Skin of body (tissue), 2 donors: ENCODE data around the gene FHIT. TPM values are rescaled to one million over a fixed set of nuclear protein-coding genes. Genes with fewer than 3 reads are reported as not detected.
"Not testable (repeated sequence)": the region's sequence is repeated elsewhere in the genome, so short reads cannot be mapped to it uniquely, and the experiment has no call there.

Source experiments
- DNase-seq: peaks from one replicate; lab custom pipeline; 2025; lab: John Stamatoyannopoulos, UW
- total RNA-seq: library from RNA; depleted of rRNA; stranded (reverse); fragments of >200 nt; gene quantifications from one replicate; pipeline ENCODE4 v1.2.3, GENCODE V29; 2014

Gene FHIT
- total RNA-seq, 1 donor from 2014 or later, result 8.9 TPM

DNA sequence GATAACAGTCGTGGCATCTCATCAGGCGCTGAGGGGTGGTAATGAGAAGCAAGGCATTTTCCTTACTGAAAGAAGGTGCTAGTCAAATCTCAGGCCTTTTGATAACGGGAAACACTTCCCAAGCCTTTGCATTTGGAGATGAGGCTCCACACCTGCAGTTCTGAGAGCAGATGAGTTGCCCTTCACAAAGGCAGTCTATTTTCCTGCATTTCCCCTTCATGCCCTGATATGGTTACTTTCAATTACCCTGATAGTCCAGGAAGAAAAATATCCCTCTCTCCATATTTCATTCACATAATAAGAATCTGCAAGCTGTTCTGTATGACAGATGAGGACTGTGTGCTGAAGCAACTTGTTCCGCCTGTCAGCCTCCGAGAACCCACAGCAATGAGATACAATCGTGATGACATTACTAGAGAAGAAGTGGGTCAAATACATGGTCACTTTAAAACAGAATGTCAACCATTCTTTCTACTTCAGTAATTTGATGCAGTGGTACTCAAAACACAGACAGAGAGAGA lies 25.0 kb downstream of the FHIT start:
- DNase-seq, result no peak

DNA sequence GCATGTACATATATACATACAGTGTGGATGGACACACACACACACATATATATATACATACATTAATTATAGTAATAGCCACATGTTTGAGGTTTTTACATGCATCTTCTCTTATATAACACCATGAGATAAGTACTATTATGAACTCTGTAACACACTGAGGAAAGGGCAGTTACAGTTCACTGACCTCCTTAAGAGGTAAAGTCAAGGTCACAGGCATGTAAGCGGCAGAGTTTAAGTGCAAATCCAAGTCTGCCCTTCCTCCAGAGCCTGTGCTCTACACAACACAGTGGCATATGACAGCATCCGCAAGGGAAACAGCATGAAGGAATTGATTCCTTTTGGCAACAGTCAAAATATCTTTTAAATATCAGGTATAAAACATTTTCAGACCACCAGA lies 26.4 kb downstream of the FHIT start:
- no peak for DNase-seq

- DNase-seq, result no peak
These were observed 27.8 kb downstream of the FHIT start for GRCh38 chr3:61223451-61223850.

DNA sequence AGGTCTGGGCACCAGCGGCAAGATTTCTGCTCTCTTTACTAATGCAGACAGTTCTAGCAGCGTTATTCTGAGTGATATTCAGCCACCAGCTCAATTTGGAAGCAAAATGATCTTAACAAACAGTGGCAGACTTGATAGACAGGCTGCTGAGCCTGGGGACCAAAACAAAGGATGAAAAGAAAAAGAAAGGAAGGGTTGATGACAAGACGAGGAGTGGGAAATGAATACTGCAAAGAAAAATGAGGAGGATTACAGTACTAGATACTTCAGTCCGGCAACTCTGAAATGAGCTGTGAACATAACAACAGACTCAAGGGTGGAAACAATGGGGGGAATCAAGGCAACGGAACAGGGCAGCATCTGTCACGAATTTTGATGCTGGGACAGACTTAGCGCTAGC lies 28.8 kb downstream of the FHIT start:
- no peak for DNase-seq

DNA sequence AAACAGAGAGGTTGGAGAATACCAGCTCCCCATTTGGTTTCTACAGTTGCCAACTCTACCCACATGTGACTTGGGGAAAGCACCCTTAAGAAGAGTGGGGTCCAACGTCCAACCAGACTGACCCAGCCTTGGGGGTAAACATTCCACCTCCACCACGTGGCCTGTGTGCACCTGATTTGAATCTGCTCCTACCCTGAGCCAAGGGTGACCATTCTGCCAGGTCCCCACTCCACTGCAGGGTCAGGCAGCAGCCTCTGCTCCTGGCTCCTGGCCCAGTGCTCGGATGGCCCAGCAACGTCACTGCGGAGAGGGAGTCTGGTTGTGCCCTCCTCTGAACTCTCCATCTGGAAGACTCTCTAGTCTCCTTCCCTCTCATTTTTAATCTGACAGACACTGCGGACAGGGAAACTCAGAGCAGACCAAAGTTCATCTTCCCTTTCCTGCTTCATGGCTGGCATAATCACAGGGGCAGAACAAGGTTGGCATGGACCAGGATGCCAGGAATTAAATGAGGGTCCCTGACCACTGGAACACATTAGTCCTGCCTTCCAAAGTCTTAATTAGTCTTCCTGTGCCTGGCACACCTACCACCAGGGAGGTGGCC lies 29.4 kb downstream of the FHIT start:
- DNase-seq, result no peak

DNA sequence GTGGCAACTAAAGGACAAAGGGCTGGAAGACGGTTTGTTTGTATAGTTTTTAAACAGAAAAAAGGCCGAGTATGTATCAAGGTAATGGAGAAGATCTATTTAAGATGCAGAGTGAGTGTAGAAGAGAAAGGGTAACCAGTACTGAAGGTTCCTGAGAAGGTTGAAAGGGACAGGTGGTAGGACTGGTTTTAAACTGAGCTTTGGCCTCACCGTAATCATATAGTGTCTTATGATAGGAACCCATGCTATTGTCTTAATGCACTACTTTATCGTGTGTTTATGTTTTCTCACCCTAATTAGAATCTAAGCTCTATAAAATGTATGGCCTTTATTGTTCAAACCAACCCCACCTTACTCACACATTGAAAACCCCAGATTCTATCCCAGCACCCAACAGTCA lies 32.7 kb downstream of the FHIT start:
- DNase-seq, result no peak

DNA sequence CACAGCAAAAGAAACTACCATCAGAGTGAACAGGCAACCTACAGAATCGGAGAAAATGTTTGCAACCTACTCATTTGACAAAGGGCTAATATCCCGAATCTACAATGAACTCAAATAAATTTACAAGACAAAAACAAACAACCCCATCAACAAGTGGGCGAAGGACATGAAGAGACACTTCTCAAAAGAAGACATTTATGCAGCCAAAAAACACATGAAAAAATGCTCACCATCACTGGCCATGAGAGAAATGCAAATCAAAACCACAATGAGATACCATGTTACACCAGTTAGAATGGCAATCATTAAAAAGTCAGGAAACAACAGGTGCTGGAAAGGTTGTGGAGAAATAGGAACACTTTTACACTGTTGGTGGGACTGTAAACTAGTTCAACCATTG lies 35.1 kb downstream of the FHIT start:
- DNase-seq, result not testable (repeated sequence)

DNA sequence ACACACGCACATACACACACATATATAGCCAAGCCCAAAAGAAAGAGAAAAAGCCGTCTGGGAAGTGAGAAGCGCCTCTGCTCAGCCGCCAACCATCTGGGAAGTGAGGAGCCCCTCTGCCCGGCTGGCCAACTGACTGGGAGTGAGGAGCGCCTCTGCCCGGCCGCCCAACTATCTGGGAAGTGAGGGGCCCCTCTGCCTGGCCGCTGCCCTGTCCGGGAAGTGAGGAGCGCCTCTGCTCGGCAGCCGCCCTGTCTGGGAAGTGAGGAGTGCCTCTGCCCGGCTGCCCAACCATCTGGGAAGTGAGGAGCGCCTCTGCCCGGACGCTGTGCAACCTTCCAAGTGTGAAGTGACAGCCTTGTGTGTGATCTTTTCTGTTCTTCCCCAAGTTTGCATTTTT lies 49.2 kb downstream of the FHIT start:
- DNase-seq, result no peak

DNA sequence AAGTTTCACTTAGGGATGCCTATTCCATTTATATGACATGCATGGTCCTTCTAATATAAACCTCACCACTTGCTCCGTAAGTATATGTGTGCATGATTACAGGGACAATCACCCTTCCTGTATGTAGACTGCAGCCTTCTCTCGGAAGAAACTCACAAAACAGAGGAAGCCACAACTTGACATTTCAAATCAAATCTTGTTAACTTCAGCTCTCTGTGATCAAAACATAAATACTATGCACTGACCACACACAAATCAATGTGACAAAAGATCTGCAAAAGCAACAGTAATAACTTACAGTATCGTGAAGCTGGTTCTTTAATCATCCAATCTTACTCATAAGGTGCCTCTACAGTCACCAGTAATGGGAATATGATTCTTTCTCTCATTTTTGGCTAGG lies 50.2 kb downstream of the FHIT start:
- no peak for DNase-seq

DNA sequence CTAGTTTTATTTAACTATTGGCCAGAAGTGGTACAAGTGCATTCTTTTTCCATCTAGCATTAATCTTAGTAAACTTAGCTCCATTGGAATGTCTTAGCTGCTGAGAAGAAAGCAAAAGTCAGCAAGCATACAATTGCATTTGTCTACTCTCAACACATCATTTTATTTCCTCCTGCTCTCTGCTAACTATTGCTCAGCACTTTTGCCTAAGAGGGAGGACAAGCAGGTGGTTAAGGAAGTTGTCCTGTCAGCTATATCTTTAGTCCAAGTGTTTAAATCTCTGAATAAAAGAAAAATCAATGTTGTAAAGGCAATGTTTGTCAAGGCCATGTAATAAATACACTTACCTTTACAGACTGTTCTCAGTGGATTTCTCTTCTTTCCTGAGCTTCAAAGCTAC lies 51.0 kb downstream of the FHIT start:
- DNase-seq, result no peak

GRCh38 chr3:61199843-61200242 lies 51.4 kb downstream of the FHIT start:
- no peak for DNase-seq

GRCh38 chr3:61194892-61195538 lies 56.2 kb downstream of the FHIT start:
- DNase-seq, result no peak

DNA sequence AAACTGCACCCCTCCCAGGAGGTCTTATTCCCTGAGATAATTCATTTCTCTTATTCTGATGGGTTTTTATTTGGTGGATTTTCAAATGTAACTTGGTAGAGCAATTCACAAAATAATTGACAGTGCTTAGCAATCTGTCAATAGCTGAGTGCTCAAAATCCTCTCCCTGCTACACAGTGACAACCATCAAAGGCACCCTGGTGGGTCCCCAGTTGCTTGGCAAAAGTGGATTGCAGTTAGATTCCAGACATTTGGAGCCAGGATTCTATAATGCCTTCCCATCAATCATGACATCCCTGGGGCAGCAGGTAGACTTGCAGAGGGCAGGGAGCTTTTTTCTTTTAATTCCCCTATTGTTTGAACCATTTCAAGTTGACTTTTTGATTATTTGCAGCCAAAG lies 59.0 kb downstream of the FHIT start:
- DNase-seq, result no peak

DNA sequence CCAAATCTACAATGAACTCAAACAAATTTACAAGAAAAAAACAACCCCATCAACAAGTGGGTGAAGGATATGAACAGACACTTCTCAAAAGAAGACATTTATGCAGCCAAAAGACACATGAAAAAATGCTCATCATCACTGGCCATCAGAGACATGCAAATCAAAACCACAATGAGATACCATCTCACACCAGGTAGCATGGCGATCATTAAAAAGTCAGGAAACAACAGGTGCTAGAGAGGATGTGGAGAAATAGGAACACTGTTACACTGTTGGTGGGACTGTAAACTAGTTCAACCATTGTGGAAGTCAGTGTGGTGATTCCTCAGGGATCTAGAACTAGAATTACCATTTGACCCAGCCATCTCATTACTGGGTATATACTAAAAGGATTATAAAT lies 61.0 kb downstream of the FHIT start:
- DNase-seq, result not testable (repeated sequence)

DNA sequence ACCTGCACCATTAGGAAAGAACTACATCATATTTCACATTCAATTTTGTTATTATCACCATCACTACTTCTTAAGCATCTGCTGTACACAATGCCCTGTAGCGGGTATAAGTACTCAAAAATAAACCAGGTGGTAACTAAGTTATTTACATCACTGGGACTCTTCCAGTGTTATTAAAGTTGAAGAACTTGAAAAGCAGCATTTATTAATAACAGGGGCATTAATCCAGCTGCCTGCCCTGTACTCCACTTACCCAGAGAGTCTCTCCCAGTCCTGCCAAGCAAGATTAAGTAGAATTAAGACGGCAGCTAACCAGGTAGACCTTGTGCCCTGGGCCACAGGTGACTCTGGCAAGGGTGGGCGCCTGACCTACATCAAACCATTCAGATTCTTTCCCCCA lies 65.2 kb downstream of the FHIT start:
- DNase-seq, result no peak

DNA sequence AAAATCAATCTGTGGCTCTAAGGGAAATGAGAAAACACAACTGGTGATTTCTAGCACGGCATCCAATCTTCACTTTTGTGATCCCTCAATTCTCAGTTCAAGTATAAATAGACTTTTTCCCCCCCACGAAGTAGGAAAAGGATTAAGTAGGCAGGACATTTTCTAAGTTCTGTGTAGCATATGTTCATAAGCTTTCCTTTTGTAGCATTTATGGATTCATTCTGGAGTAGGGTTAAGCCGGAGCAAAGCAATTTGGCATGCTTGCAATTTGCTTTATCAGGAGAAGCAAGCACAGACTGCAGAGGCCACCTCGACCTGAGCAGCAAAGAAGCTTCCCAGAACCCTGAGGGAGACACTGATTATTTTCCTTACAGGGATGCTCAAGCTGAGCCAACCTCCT lies 66.3 kb downstream of the FHIT start:
- DNase-seq, result no peak

DNA sequence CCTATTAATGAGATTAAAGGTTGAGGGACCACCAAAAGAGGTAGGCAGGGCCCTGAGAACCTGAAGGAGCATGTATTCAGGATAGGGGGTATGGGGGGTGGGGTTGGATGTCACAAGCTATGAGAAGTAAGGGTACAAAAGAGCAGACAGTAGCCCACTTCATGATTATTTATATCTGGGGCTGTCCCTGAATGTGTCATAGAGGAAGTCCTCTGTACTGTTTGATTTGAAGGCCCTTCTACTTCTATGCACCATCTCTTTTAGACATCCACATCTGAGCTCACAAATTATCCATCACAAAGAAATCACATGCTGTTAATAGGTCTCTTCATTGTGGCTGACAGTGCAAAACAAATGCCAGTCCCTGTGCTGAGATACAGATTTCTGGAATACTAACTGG lies 68.6 kb downstream of the FHIT start:
- no peak for DNase-seq

DNA sequence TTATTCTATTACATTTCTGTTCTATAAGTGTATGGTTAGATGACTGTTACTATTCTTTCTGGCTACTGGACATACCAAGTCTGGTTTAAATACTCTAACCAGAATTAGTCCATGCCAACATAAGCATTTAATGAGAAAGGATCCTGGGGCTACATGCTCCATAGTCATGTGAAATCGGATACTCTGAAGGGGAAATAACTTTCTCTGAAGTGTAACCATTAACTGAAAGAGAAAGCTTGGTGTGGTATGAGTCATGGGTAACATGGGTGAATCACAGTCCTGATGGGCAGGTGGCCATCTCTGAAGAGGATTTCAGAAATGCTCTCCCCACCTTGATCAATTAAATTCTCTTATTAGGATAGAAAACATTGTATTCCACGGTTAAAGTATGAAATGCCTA lies 69.4 kb downstream of the FHIT start:
- no peak for DNase-seq

DNA sequence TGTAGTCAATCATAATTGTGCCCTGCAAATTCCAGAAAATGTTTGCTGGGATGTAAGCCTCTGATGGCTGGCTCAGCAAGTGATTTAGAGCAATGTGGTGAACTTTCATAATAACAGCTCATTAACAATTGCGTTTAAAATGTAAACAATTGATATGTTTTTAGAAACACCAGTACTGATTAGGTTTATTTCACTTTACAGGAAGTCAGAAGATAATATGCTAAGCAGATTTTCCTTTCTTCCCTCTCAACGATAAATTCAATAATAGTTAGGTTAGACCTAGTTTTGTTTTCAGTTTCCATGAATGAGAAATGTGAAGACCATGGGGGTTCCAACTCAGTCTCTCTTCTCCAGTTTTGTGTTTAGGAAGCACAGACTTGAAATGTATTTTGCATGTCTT lies 71.0 kb downstream of the FHIT start:
- DNase-seq, result no peak

DNA sequence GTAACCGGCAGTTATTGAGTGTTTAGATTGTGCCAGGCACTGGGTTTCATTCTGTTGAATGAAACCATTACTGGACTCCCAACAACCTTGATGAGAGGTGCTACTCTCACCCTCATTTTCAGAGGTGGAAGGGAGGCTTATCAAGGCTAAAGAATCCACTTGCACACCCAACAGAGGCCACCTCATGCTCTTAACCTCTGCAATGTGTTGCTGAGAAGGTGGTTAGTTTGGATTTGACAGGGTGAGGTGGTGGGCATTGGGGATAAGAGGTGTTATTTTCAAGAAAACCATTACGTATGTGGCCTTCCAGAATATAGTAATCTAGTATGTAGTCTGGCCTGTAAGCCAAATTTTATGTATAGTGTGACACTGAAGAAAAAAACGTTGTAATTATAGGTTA lies 73.1 kb downstream of the FHIT start:
- DNase-seq, result no peak

GRCh38 chr3:61177450-61177849 lies 73.8 kb downstream of the FHIT start:
- no peak for DNase-seq

- no peak for DNase-seq
These were observed 77.6 kb downstream of the FHIT start for GRCh38 chr3:61173676-61174075.

DNA sequence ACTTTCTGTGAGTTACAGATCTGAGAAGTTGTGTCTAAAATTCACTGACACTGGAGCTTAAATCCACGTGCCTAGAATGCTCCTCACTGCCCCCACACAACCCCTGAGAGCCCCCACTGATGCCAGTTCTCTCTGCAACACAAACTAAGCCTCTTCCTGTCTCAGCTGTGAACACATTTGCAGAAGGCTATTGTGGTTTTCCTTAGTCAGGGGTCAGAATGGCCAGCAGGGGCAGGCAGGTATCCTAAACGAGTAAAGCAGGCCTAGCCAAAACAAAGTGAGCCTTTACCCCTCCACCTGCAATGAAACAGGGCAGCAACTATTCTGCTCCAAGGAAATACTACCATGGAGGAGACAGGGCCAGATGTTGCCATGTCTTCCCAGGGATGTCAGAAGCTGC lies 78.6 kb downstream of the FHIT start:
- DNase-seq, result no peak

GRCh38 chr3:61172203-61172602 lies 79.0 kb downstream of the FHIT start:
- no peak for DNase-seq
